Endothelial cell of umbilical vein (primary cell): Measurements from ENCODE around the gene INPP4B.

Experiments
- CTCF ChIP-seq, 2 donors: IDR thresholded peaks; 1 replicate in 1 of 2; 2 replicates in 1 of 2; pipeline ENCODE4 v1.5.1; 2011; ENCODE audit warnings: low read length in 2 of 2, mild to moderate bottlenecking in 2 of 2, moderate library complexity in 2 of 2, control low read depth in 1 of 2, inconsistent platforms in 1 of 2, low read depth in 1 of 2; ENCODE audit not compliant: insufficient read depth in 1 of 2; ENCODE audit errors: extremely low read depth in 1 of 2
- GATA2 ChIP-seq: IDR thresholded peaks from 2 replicates; pipeline ENCODE4 v1.7.0; 2011; ENCODE audit warnings: low read depth, mild to moderate bottlenecking, moderate library complexity, mixed read lengths, low read length; ENCODE audit not compliant: insufficient read length, insufficient read depth
- MAX ChIP-seq: IDR thresholded peaks from 2 replicates; pipeline ENCODE4 v1.6.1; 2011; ENCODE audit not compliant: insufficient read depth, insufficient read length
- MYC ChIP-seq: IDR thresholded peaks from one replicate; pipeline ENCODE4 v1.6.1; 2011; ENCODE audit warnings: mild to moderate bottlenecking, low read depth, low read length
- POLR2A ChIP-seq: IDR thresholded peaks from 2 replicates; pipeline ENCODE4 v1.6.1; 2012; ENCODE audit warnings: low read depth, mild to moderate bottlenecking, control low read depth, low read length

GRCh38 chr4:142242156-142242555, 603.9 kb downstream of the INPP4B start:
- no peak for TF ChIP-seq CTCF (IDR thresholded peaks at IDR 0.05; ENCODE audit: extremely low read depth in 1 of 2, insufficient read depth in 1 of 2, low read depth in 1 of 2, low read length in 2 of 2)
- TF ChIP-seq POLR2A = no peak
- no peak for TF ChIP-seq GATA2
- TF ChIP-seq MYC = no peak
- TF ChIP-seq MAX = no peak
